IPS-15b (cell line): ENCODE results near the gene TBPL1.

Experiments
- H3K27me3 ChIP-seq: one replicate; pipeline ENCODE4 v1.6.1; 2013; ENCODE audit warnings: low read length; ENCODE audit not compliant: control insufficient read depth, insufficient read depth
- H3K36me3 ChIP-seq: one replicate; pipeline ENCODE4 v1.6.1; 2013; ENCODE audit warnings: low read length; ENCODE audit not compliant: control insufficient read depth, insufficient read depth
- H3K4me1 ChIP-seq: one replicate; pipeline ENCODE4 v1.6.1; 2013; ENCODE audit warnings: mild to moderate bottlenecking, low read length; ENCODE audit not compliant: control insufficient read depth, insufficient read depth
- H3K4me3 ChIP-seq: one replicate; pipeline ENCODE4 v1.5.1; 2013; ENCODE audit warnings: low read depth, low read length
- H3K9ac ChIP-seq: one replicate; pipeline ENCODE4 v1.6.1; 2013; ENCODE audit warnings: low read depth, mild to moderate bottlenecking, low read length
- H3K9me3 ChIP-seq: one replicate; pipeline ENCODE4 v1.6.1; 2013; ENCODE audit warnings: mild to moderate bottlenecking, low read length; ENCODE audit not compliant: control insufficient read depth, insufficient read depth

The TBPL1 gene

DNA sequence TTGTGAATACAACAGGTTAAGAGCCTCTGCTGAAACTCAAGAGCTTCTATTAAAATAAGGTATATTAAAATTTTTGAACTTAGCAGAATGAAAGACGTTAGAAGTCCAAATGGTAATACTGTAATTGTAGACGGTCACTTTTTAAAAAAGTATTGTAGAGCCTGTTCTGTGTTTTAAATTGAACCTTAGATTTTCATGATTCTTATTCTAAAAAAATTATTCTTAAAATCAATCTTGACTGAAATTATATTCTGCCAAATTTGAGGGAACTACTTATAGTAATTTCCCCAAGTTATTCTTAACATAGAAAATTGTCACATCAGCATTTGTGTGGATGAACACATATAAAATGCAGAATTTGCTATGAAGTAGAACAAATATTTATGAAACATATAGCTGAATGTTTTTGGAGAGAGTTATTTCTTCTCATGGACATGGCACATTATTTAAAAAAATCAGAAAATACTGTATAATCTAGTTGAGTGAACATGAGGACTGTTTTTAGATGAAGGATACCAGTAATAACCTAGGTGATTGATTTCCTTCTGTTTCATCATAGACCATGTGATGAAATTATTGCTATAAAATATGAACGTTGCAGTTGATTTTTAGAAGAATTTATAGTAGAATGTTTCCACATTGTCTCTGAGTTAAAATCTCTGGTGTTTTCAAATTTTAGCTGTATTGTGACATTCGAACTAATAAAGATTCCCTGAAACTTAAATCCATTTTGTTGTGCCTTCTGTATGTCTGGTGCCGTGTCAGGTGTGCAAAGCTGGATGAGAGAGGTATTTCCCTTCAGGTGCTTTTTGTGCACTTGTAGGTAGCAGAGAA is 2.8 kb downstream of the TBPL1 start:
- H3K4me1 ChIP-seq: peaks cover 21% of the 10 kb centered on the region
- H3K36me3 ChIP-seq: no peaks in the 10 kb centered on the region
- no peak overlapping the region for H3K9ac ChIP-seq
- no peaks in the 10 kb centered on the region for H3K9me3 ChIP-seq
- H3K27me3 ChIP-seq: peaks cover 5% of the 10 kb centered on the region
- H3K4me3 ChIP-seq: no peak overlapping the region

GRCh38 chr6:133956416-133957049 is 3.5 kb downstream of the TBPL1 start:
- peaks cover 16% of the 10 kb centered on the region for H3K4me1 ChIP-seq
- no peak overlapping the region for H3K9ac ChIP-seq
- no peaks in the 10 kb centered on the region for H3K27me3 ChIP-seq
- no peaks in the 10 kb centered on the region for H3K36me3 ChIP-seq
- H3K4me3 ChIP-seq: no peak overlapping the region
- H3K9me3 ChIP-seq: no peaks in the 10 kb centered on the region

DNA sequence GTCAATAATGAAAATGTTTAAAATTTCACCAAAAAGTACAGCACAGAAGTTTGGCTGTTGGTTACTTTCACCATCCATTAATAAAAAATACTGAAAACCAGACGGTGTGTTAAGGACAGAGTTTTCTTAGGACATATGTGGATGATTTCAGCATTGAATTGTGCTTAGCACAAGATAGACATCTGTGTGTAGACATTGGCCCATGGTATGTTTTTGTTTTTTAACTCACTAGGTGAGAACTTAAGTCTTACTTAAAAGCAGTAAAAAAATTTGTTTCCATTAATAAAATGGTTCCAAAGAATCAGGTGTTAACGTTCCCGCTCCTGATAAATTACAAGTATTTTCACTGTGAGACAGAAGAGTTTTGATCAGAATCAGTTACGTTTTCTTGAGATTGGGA is 4.2 kb downstream of the TBPL1 start:
- no peak overlapping the region for H3K9ac ChIP-seq
- no peaks in the 10 kb centered on the region for H3K27me3 ChIP-seq
- H3K36me3 ChIP-seq: no peaks in the 10 kb centered on the region
- no peak overlapping the region for H3K4me3 ChIP-seq
- H3K9me3 ChIP-seq: no peaks in the 10 kb centered on the region
- H3K4me1 ChIP-seq: peaks cover 19% of the 10 kb centered on the region

DNA sequence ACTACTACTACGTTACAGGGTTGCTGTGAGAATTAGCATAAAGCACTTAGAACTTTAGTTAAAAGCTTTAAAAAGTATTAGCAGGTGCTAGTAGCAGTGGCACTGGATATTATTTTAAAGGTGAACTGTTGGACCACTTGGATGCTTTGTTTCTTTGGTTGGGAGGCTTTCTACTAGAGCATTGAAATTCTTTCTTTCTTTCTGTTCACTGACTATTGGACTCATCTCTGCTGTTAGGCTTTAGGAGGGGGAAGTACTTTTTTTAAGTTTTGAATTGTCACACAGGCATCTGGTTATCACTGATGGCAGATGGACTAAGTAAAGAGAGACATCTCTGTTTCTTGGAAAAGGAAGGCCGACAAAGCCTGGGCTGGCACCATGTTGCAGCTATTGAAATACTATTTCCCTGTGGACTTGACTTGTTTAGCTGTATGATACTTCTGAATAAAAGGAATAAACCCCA is 4.8 kb downstream of the TBPL1 start:
- Histone ChIP-seq H3K9ac (no peak overlapping the region), H3K4me3 (no peak overlapping the region), H3K4me1 (peaks cover 20% of the 10 kb centered on the region), H3K9me3 (no peaks in the 10 kb centered on the region), H3K36me3 (no peaks in the 10 kb centered on the region), H3K27me3 (no peaks in the 10 kb centered on the region)

- no peaks in the 10 kb centered on the region for H3K36me3 ChIP-seq
- H3K4me3 ChIP-seq: no peak overlapping the region
- peaks cover 20% of the 10 kb centered on the region for H3K4me1 ChIP-seq
- H3K27me3 ChIP-seq: no peaks in the 10 kb centered on the region
- H3K9ac ChIP-seq: no peak overlapping the region
- H3K9me3 ChIP-seq: no peaks in the 10 kb centered on the region
Measured at GRCh38 chr6:133958791-133959190, 5.8 kb downstream of the TBPL1 start.

GRCh38 chr6:133959667-133960368 is 6.8 kb downstream of the TBPL1 start:
- H3K4me1 ChIP-seq: peaks cover 11% of the 10 kb centered on the region
- H3K27me3 ChIP-seq: no peaks in the 10 kb centered on the region
- no peaks in the 10 kb centered on the region for H3K36me3 ChIP-seq
- H3K9ac ChIP-seq: no peak overlapping the region
- no peaks in the 10 kb centered on the region for H3K9me3 ChIP-seq
- H3K4me3 ChIP-seq: no peak overlapping the region

DNA sequence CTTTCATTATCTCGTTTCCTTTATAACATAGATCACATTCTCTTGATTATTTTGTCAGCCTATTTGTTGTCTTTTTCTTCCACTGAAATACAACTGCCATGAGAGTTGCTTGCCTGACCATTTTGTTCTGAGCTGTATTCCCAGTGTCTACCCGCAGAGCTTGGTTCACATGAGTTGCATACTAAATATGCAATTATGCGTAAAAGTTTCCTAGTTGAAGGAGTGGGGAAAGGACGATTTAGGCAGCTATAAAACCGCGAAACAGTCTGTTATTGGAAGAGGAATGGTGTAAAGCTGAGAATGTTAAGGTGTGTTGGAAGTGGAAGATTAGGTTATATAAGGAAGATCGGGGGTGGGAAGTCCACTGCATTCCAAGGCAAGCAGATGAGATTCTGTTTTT is 8.8 kb downstream of the TBPL1 start:
- no peaks in the 10 kb centered on the region for H3K27me3 ChIP-seq
- H3K9ac ChIP-seq: no peak overlapping the region
- no peaks in the 10 kb centered on the region for H3K9me3 ChIP-seq
- H3K4me1 ChIP-seq: peaks cover 5% of the 10 kb centered on the region
- no peaks in the 10 kb centered on the region for H3K36me3 ChIP-seq
- no peak overlapping the region for H3K4me3 ChIP-seq

DNA sequence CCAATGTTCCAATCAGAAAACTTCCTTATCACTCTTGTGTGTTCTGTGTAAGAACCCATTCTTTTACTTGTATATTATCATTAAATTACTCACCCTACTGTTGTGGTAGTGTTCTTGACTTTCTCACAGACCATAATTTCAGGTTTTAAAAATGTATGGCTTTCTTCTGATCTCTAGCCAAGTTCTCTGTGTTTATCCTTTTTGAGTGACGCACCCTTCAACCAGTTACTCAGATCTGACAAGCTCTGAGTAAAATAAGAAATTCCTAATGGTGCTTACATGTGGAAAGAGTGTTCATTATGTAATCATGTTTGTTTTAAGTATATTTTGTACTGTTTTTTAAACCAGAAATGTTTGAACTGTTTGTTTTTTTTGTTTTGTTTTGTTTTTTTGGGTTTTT is 11.0 kb downstream of the TBPL1 start:
- no peaks in the 10 kb centered on the region for H3K27me3 ChIP-seq
- no peak overlapping the region for H3K9ac ChIP-seq
- peaks cover 5% of the 10 kb centered on the region for H3K4me1 ChIP-seq
- H3K36me3 ChIP-seq: no peaks in the 10 kb centered on the region
- H3K4me3 ChIP-seq: no peak overlapping the region
- no peaks in the 10 kb centered on the region for H3K9me3 ChIP-seq

DNA sequence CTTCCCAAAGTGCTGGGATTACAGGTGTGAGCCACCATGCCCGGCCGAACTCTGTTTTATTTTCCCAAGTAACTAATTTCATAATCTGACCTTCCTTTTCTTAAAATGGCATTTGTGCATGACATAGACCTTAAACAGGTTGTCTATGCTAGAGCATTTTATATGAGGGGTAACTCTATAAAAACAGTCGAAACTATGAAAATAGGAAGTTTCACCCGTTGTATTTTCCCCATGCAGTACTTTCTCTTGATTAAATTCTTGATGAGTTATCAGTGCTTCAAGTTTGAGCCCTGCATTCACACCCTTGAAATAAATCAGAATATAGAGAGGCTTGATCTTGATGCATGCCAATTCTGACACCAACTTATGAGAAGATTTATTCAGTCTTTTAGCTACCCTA is 11.7 kb downstream of the TBPL1 start:
- no peaks in the 10 kb centered on the region for H3K27me3 ChIP-seq
- no peak overlapping the region for H3K4me3 ChIP-seq
- H3K9me3 ChIP-seq: no peaks in the 10 kb centered on the region
- H3K4me1 ChIP-seq: peaks cover 8% of the 10 kb centered on the region
- no peak overlapping the region for H3K9ac ChIP-seq
- no peaks in the 10 kb centered on the region for H3K36me3 ChIP-seq

- Histone ChIP-seq H3K36me3 (no peaks in the 10 kb centered on the region), H3K9ac (no peak overlapping the region)
Measured at GRCh38 chr6:133965817-133966360, 12.9 kb downstream of the TBPL1 start.

GRCh38 chr6:133966654-133967329 is 13.8 kb downstream of the TBPL1 start:
- Histone ChIP-seq H3K36me3 (no peaks in the 10 kb centered on the region), H3K27me3 (no peaks in the 10 kb centered on the region), H3K9ac (no peak overlapping the region), H3K9me3 (no peaks in the 10 kb centered on the region), H3K4me1 (peaks cover 9% of the 10 kb centered on the region), H3K4me3 (no peak overlapping the region)

More at GRCh38 chr6:133965817-133966360, 12.9 kb downstream of the TBPL1 start:
- no peaks in the 10 kb centered on the region for H3K27me3 ChIP-seq
- H3K4me3 ChIP-seq: no peak overlapping the region
- H3K9me3 ChIP-seq: no peaks in the 10 kb centered on the region
- H3K4me1 ChIP-seq: peaks cover 9% of the 10 kb centered on the region
